ENCODE measurements around the gene MOCOS. TPM values are rescaled to one million over a fixed set of nuclear protein-coding genes. Genes with fewer than 3 reads are reported as not detected.
"Not testable (repeated sequence)": the region's sequence is repeated elsewhere in the genome, so short reads cannot be mapped to it uniquely, and the experiment has no call there.

Gene MOCOS
- total and polyA plus RNA-seq, 8 donors, result 0.45 to 4.6 (median 2.7) TPM

- no peak for TF ChIP-seq CTCF (IDR thresholded peaks at IDR 0.05)
- no peak for TF ChIP-seq EP300 (IDR thresholded peaks at IDR 0.05)
- WGBS, 5 donors, result 72 to 80% (median 77%) methylated on average over 13 of the region's 13 CpGs
- Histone ChIP-seq H3K4me3 (no peak overlapping the region), H3K4me1 (no peaks in the 10 kb centered on the region), H3K27me3 (no peaks in the 10 kb centered on the region), H3K36me3 (no peaks in the 10 kb centered on the region), H3K27ac (peak overlapping the region in 1 of 5 donors; percentile 38), H3K9me3 (no peaks in the 10 kb centered on the region)
- intact Hi-C loops (cut with DNase I; ENCODE audit: low total_unique reads), result no loop called here
- DNase-seq, result peak in 1 of 2 donors; percentile 59
These were observed 25.2 kb downstream of the MOCOS start for GRCh38 chr18:36212301-36213171.

GRCh38 chr18:36214811-36215210 is 27.5 kb downstream of the MOCOS start:
- Histone ChIP-seq H3K4me1 (no peaks in the 10 kb centered on the region), H3K27me3 (no peaks in the 10 kb centered on the region), H3K9me3 (no peaks in the 10 kb centered on the region), H3K4me3 (no peak overlapping the region), H3K36me3 (no peaks in the 10 kb centered on the region), H3K27ac (no peak overlapping the region)
- intact Hi-C loops (cut with DNase I; ENCODE audit: low total_unique reads), result no loop called here
- WGBS, 5 donors, result 89 to 94% (median 91%) methylated on average over 8 of the region's 8 CpGs
- no peak for DNase-seq
- TF ChIP-seq EP300 (IDR thresholded peaks at IDR 0.05), result no peak
- no peak for TF ChIP-seq POLR2AphosphoS5 (IDR thresholded peaks at IDR 0.05)
- TF ChIP-seq CTCF (IDR thresholded peaks at IDR 0.05), result no peak
- no peak for TF ChIP-seq POLR2A (IDR thresholded peaks at IDR 0.05)

- no peaks in the 10 kb centered on the region for H3K36me3 ChIP-seq
- H3K4me1 ChIP-seq, result no peaks in the 10 kb centered on the region
- H3K27me3 ChIP-seq, result no peaks in the 10 kb centered on the region
- no peaks in the 10 kb centered on the region for H3K9me3 ChIP-seq
- intact Hi-C loops (cut with DNase I; ENCODE audit: low total_unique reads), result no loop called here
- no peak for DNase-seq
- no peak for TF ChIP-seq EP300 (IDR thresholded peaks at IDR 0.05)
- TF ChIP-seq POLR2AphosphoS5 (IDR thresholded peaks at IDR 0.05), result no peak
- no peak for TF ChIP-seq POLR2A (IDR thresholded peaks at IDR 0.05)
- TF ChIP-seq CTCF (IDR thresholded peaks at IDR 0.05), result no peak
- no peak overlapping the region for H3K27ac ChIP-seq
- WGBS, 5 donors, result 78 to 89% (median 84%) methylated on average over 8 to 9 of the region's 9 CpGs
- H3K4me3 ChIP-seq, result no peak overlapping the region
These were observed 28.3 kb downstream of the MOCOS start for GRCh38 chr18:36215577-36215976.

- Histone ChIP-seq H3K27ac (no peak overlapping the region), H3K4me1 (no peaks in the 10 kb centered on the region), H3K27me3 (no peaks in the 10 kb centered on the region), H3K9me3 (no peaks in the 10 kb centered on the region), H3K36me3 (no peaks in the 10 kb centered on the region), H3K4me3 (no peak overlapping the region)
- intact Hi-C loops (cut with DNase I; ENCODE audit: low total_unique reads), result no loop called here
- TF ChIP-seq EP300 (IDR thresholded peaks at IDR 0.05), result no peak
- DNase-seq, result no peak
- 82 to 92% (median 84%) methylated on average over 3 of the region's 3 CpGs for WGBS, 5 donors
These were observed 30.1 kb downstream of the MOCOS start for GRCh38 chr18:36217348-36217747.

- TF ChIP-seq POLR2A (IDR thresholded peaks at IDR 0.05), result no peak
- TF ChIP-seq EP300 (IDR thresholded peaks at IDR 0.05), result no peak
- no peak for TF ChIP-seq POLR2AphosphoS5 (IDR thresholded peaks at IDR 0.05)
- no peak for TF ChIP-seq CTCF (IDR thresholded peaks at IDR 0.05)
- WGBS, 5 donors, result 76 to 93% (median 78%) methylated on average over 1 of the region's 1 CpG
- peaks cover 0 to 13% (median 2%) of the 10 kb centered on the region in 4 donors for H3K36me3 ChIP-seq
- H3K27me3 ChIP-seq, result no peaks in the 10 kb centered on the region
- H3K27ac ChIP-seq, result no peak overlapping the region
- intact Hi-C loops (cut with DNase I; ENCODE audit: low total_unique reads), result no loop called here
- H3K4me3 ChIP-seq, result no peak overlapping the region
- no peaks in the 10 kb centered on the region for H3K4me1 ChIP-seq
- peaks cover 10 to 44% (median 26%) of the 10 kb centered on the region in 4 donors for H3K9me3 ChIP-seq
- no peak for DNase-seq
These were observed 41.9 kb downstream of the MOCOS start for GRCh38 chr18:36229188-36229587.

GRCh38 chr18:36240510-36240909 is 53.2 kb downstream of the MOCOS start:
- H3K9me3 ChIP-seq; DNase-seq; H3K27me3 ChIP-seq; intact Hi-C loops (cut with DNase I; ENCODE audit: low total_unique reads); H3K36me3 ChIP-seq; H3K4me3 ChIP-seq; H3K4me1 ChIP-seq; H3K27ac ChIP-seq: not testable (repeated sequence)
- 64 to 98% (median 78%) methylated on average over 5 to 13 of the region's 15 CpGs for WGBS, 5 donors
